ENCODE data around the gene MTERF4. TPM values are rescaled to one million over a fixed set of nuclear protein-coding genes. Genes with fewer than 3 reads are reported as not detected.

Gene MTERF4
- total and polyA plus RNA-seq, 2 of the 13 experiments (the other 11 are each of a cell fraction or from before 2014, with no cell fraction given), result 50.5 to 59.8 TPM

GRCh38 chr2:241148891-241149674 is 47.0 kb upstream of the MTERF4 start, which contains the start of gene PASK (continued):
- TF ChIP-seq GFI1 (CRISPR knock-in tag; IDR thresholded peaks at IDR 0.05; ENCODE audit: borderline replicate concordance), result peak; percentile 56; the same call in 1 of the 2 replicates
- TF ChIP-seq ZNF776 (CRISPR knock-in tag; IDR thresholded peaks at IDR 0.05), result no peak; the same call in 1 of the 2 replicates
- no peak; the same call in 1 of the 2 replicates for TF ChIP-seq MLXIP (CRISPR knock-in tag; IDR thresholded peaks at IDR 0.05; ENCODE audit: borderline replicate concordance)
- TF ChIP-seq, protein P1, sequence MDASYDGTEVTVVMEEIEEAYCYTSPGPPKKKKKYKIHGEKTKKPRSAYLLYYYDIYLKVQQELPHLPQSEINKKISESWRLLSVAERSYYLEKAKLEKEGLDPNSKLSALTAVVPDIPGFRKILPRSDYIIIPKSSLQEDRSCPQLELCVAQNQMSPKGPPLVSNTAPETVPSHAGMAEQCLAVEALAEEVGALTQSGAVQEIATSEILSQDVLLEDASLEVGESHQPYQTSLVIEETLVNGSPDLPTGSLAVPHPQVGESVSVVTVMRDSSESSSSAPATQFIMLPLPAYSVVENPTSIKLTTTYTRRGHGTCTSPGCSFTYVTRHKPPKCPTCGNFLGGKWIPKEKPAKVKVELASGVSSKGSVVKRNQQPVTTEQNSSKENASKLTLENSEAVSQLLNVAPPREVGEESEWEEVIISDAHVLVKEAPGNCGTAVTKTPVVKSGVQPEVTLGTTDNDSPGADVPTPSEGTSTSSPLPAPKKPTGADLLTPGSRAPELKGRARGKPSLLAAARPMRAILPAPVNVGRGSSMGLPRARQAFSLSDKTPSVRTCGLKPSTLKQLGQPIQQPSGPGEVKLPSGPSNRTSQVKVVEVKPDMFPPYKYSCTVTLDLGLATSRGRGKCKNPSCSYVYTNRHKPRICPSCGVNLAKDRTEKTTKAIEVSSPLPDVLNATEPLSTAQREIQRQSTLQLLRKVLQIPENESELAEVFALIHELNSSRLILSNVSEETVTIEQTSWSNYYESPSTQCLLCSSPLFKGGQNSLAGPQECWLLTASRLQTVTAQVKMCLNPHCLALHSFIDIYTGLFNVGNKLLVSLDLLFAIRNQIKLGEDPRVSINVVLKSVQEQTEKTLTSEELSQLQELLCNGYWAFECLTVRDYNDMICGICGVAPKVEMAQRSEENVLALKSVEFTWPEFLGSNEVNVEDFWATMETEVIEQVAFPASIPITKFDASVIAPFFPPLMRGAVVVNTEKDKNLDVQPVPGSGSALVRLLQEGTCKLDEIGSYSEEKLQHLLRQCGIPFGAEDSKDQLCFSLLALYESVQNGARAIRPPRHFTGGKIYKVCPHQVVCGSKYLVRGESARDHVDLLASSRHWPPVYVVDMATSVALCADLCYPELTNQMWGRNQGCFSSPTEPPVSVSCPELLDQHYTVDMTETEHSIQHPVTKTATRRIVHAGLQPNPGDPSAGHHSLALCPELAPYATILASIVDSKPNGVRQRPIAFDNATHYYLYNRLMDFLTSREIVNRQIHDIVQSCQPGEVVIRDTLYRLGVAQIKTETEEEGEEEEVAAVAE (CRISPR knock-in tag; IDR thresholded peaks at IDR 0.05; ENCODE audit: borderline replicate concordance), result no peak
- TF ChIP-seq MED8 (CRISPR knock-in tag; IDR thresholded peaks at IDR 0.05; ENCODE audit: insufficient replicate concordance), result no peak
- no peak for TF ChIP-seq SYNCRIP (IDR thresholded peaks at IDR 0.05; ENCODE audit: insufficient read depth, low read depth, low read length)
- no peak for TF ChIP-seq ZNF333 (CRISPR knock-in tag; IDR thresholded peaks at IDR 0.05; ENCODE audit: borderline replicate concordance)
- TF ChIP-seq, protein P2, sequence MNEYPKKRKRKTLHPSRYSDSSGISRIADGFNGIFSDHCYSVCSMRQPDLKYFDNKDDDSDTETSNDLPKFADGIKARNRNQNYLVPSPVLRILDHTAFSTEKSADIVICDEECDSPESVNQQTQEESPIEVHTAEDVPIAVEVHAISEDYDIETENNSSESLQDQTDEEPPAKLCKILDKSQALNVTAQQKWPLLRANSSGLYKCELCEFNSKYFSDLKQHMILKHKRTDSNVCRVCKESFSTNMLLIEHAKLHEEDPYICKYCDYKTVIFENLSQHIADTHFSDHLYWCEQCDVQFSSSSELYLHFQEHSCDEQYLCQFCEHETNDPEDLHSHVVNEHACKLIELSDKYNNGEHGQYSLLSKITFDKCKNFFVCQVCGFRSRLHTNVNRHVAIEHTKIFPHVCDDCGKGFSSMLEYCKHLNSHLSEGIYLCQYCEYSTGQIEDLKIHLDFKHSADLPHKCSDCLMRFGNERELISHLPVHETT (CRISPR knock-in tag; conservative IDR thresholded peaks at IDR 0.05), result no peak
- no peak; the same call in 1 of the 2 replicates for TF ChIP-seq ZNF768 (CRISPR knock-in tag; IDR thresholded peaks at IDR 0.05)
- no peak for TF ChIP-seq ZNF781 (CRISPR knock-in tag; IDR thresholded peaks at IDR 0.05; ENCODE audit: borderline replicate concordance, not compliant biosample characterization)
- no peak for TF ChIP-seq SIX4 (CRISPR knock-in tag; IDR thresholded peaks at IDR 0.05)
- no peak for TF ChIP-seq ARID5B (CRISPR knock-in tag; IDR thresholded peaks at IDR 0.05)
- TF ChIP-seq NR2F1 (CRISPR knock-in tag; IDR thresholded peaks at IDR 0.05), result no peak
- no peak for TF ChIP-seq ZNF737 (CRISPR knock-in tag; IDR thresholded peaks at IDR 0.05; ENCODE audit: borderline replicate concordance)
- TF ChIP-seq DNMT1 (CRISPR knock-in tag; IDR thresholded peaks at IDR 0.05), result peak; percentile 88
